H1 (cell line): Measurements from ENCODE around the gene NEDD4L. TPM values are rescaled to one million over a fixed set of nuclear protein-coding genes. Genes with fewer than 3 reads are reported as not detected.

Experiments used
- CTCF ChIA-PET: fragments of 300-600 bp; sonication (Branson Sonifier 250); formaldehyde crosslinking; loops from one replicate; lab custom pipeline; 2021; ENCODE audit not compliant: partially characterized antibody; lab: Charles Lee
- POLR2A ChIA-PET: fragments of 300-600 bp; sonication (Branson Sonifier 250); formaldehyde crosslinking; loops from one replicate; lab custom pipeline; 2021; ENCODE audit warnings: inconsistent platforms; ENCODE audit not compliant: partially characterized antibody; lab: Charles Lee
- DNase-seq, 2 experiments: peaks; one replicate each; pipeline versions ENCODE4 v3.0.0 to v3.0.0-alpha.2; 2010 to 2022; ENCODE audit warnings: low spot score in 2 of 2, low read depth in 1 of 2, mixed read lengths in 1 of 2
- FAIRE-seq: peaks from 2 replicates; lab custom pipeline; 2011; peaks lifted over from hg19 to GRCh38; lab: Jason Lieb, UNC
- H2AFZ ChIP-seq: 2 replicates; pipeline ENCODE4 v1.8.1; 2012; ENCODE audit warnings: low read length, inconsistent platforms
- H2AK5ac ChIP-seq: 2 replicates; pipeline ENCODE4 v1.6.1; 2013; ENCODE audit warnings: low read depth, low read length
- H2BK120ac ChIP-seq: replicated peaks from 2 replicates; pipeline ENCODE3; 2013; ENCODE audit warnings: low read depth, low read length, inconsistent platforms
- H2BK12ac ChIP-seq: 2 replicates; pipeline ENCODE4 v1.6.1; 2013; ENCODE audit warnings: low read depth, low read length
- H2BK15ac ChIP-seq: 2 replicates; pipeline ENCODE4 v1.6.1; 2013; ENCODE audit warnings: low read length
- H2BK20ac ChIP-seq: 2 replicates; pipeline ENCODE4 v1.6.1; 2013; ENCODE audit warnings: low read length
- H2BK5ac ChIP-seq: 2 replicates; pipeline ENCODE4 v1.6.1; 2013; ENCODE audit warnings: low read depth, low read length
- H3K14ac ChIP-seq: 2 replicates; pipeline ENCODE4 v1.6.1; 2013; ENCODE audit warnings: inconsistent platforms; ENCODE audit not compliant: insufficient read length
- H3K18ac ChIP-seq: 2 replicates; pipeline ENCODE4 v1.6.1; 2013; ENCODE audit warnings: low read length; ENCODE audit errors: extremely low read depth
- H3K23ac ChIP-seq: 2 replicates; pipeline ENCODE4 v1.6.1; 2013; ENCODE audit warnings: inconsistent platforms; ENCODE audit not compliant: insufficient read length
- H3K23me2 ChIP-seq: 2 replicates; pipeline ENCODE4 v1.6.1; 2013; ENCODE audit warnings: low read depth, low read length
- H3K27ac ChIP-seq: 2 replicates; pipeline ENCODE4 v1.6.1; 2011; ENCODE audit warnings: low read depth, low read length, inconsistent platforms
- H3K27me3 ChIP-seq, 4 experiments: replicated peaks in 1 of 4; 1 replicate in 1 of 4; 2 replicates in 3 of 4; pipeline versions ENCODE4 v1.6.1 to v1.8.1; 2011 to 2013; ENCODE audit warnings: low read length in 3 of 4, mild to moderate bottlenecking in 3 of 4, inconsistent platforms in 2 of 4, mixed read lengths in 2 of 4, moderate library complexity in 1 of 4; ENCODE audit not compliant: control insufficient read depth in 3 of 4, insufficient read depth in 3 of 4; ENCODE audit errors: extremely low read depth in 1 of 4
- H3K36me3 ChIP-seq, 4 experiments: 2 replicates each; pipeline versions ENCODE4 v1.6.1 to v1.8.1; 2011 to 2013; ENCODE audit warnings: mild to moderate bottlenecking in 4 of 4, low read length in 3 of 4, moderate library complexity in 2 of 4, control low read depth in 1 of 4, inconsistent platforms in 1 of 4; ENCODE audit not compliant: insufficient read depth in 4 of 4, control insufficient read depth in 2 of 4
- H3K4ac ChIP-seq: replicated peaks from 2 replicates; pipeline ENCODE3; 2013; ENCODE audit warnings: low read length, low read depth, mixed read lengths, inconsistent platforms; ENCODE audit not compliant: insufficient read length
- H3K4me1 ChIP-seq, 4 experiments: replicated peaks in 1 of 4; 1 replicate in 1 of 4; 2 replicates in 3 of 4; pipeline versions ENCODE4 v1.6.1 to v1.8.1; 2011 to 2013; ENCODE audit warnings: low read length in 3 of 4, inconsistent platforms in 2 of 4, mixed read lengths in 1 of 4; ENCODE audit not compliant: insufficient read depth in 4 of 4, control insufficient read depth in 3 of 4
- H3K4me2 ChIP-seq, 2 experiments: 2 replicates each; pipeline versions ENCODE4 v1.6.1 to v1.8.1; 2011 to 2013; ENCODE audit warnings: low read depth in 2 of 2, low read length in 2 of 2, control low read depth in 1 of 2, inconsistent platforms in 1 of 2, mild to moderate bottlenecking in 1 of 2; ENCODE audit not compliant: insufficient read depth in 1 of 2
- H3K4me3 ChIP-seq, 4 experiments: fragments of 200-600, 300-600 bp in 1 of 4; sonication (generic), shearing (Covaris generic), sonication (Bioruptor Twin) in 1 of 4; 2 replicates each; pipeline versions ENCODE4 v1.5.1 to v1.8.1; 2011 to 2016; ENCODE audit warnings: low read length in 4 of 4, low read depth in 3 of 4, control low read depth in 2 of 4, inconsistent platforms in 2 of 4, mild to moderate bottlenecking in 2 of 4, mixed read lengths in 1 of 4, moderate library complexity in 1 of 4; ENCODE audit not compliant: insufficient read depth in 2 of 4; ENCODE audit errors: extremely low read depth in 1 of 4
- H3K56ac ChIP-seq: replicated peaks from 2 replicates; pipeline ENCODE3; 2013; ENCODE audit warnings: low read depth, mild to moderate bottlenecking, mixed read lengths, low read length, inconsistent platforms; ENCODE audit not compliant: insufficient read length
- H3K79me1 ChIP-seq: 2 replicates; pipeline ENCODE4 v1.6.1; 2013; ENCODE audit warnings: low read depth, low read length, control low read depth
- H3K79me2 ChIP-seq, 2 experiments: 2 replicates each; pipeline versions ENCODE4 v1.6.1 to v1.8.1; 2012 to 2013; ENCODE audit warnings: low read length in 2 of 2, mild to moderate bottlenecking in 2 of 2, inconsistent platforms in 1 of 2; ENCODE audit not compliant: insufficient read depth in 2 of 2, control insufficient read depth in 1 of 2
- H3K9ac ChIP-seq, 4 experiments: replicated peaks in 1 of 4; 1 replicate in 1 of 4; 2 replicates in 3 of 4; pipeline versions ENCODE4 v1.6.1 to v1.8.1; 2011 to 2013; ENCODE audit warnings: low read depth in 3 of 4, low read length in 3 of 4, control low read depth in 2 of 4, mild to moderate bottlenecking in 2 of 4, moderate library complexity in 2 of 4, inconsistent platforms in 1 of 4; ENCODE audit errors: extremely low read depth in 1 of 4
- H3K9me3 ChIP-seq, 2 experiments: 2 replicates each; pipeline versions ENCODE4 v1.6.1 to v1.8.1; 2012 to 2013; ENCODE audit warnings: mild to moderate bottlenecking in 2 of 2, moderate library complexity in 2 of 2, control low read depth in 1 of 2, inconsistent platforms in 1 of 2, low read depth in 1 of 2, low read length in 1 of 2, mixed read lengths in 1 of 2; ENCODE audit not compliant: insufficient read depth in 2 of 2
- H4K20me1 ChIP-seq, 2 experiments: replicated peaks in 1 of 2; 2 replicates each; pipeline versions ENCODE3 to v1.8.1; 2011 to 2013; ENCODE audit warnings: inconsistent platforms in 2 of 2, low read length in 2 of 2, mild to moderate bottlenecking in 1 of 2; ENCODE audit not compliant: insufficient read depth in 2 of 2, control insufficient read depth in 1 of 2
- H4K5ac ChIP-seq: 2 replicates; pipeline ENCODE4 v1.6.1; 2013; ENCODE audit warnings: low read length, low read depth, mixed read lengths, inconsistent platforms; ENCODE audit not compliant: insufficient read length
- H4K8ac ChIP-seq: 2 replicates; pipeline ENCODE4 v1.8.0; 2013; ENCODE audit warnings: mild to moderate bottlenecking, moderate library complexity, low read length, inconsistent platforms; ENCODE audit not compliant: insufficient read depth; ENCODE audit errors: extremely low read depth
- H4K91ac ChIP-seq: replicated peaks from 2 replicates; pipeline ENCODE3; 2013; ENCODE audit warnings: low read length, mixed read lengths, inconsistent platforms; ENCODE audit not compliant: insufficient read length
- CBX8 ChIP-seq: fragments of 300-800, 300-1000 bp; sonication (generic); IDR thresholded peaks from 2 replicates; pipeline ENCODE4 v1.7.1; 2016; ENCODE audit warnings: low read depth, low read length, borderline replicate concordance
- E2F6 ChIP-seq: IDR thresholded peaks from 2 replicates; pipeline ENCODE4 v1.6.1; 2012; ENCODE audit warnings: inconsistent platforms
- FOSL1 ChIP-seq: IDR thresholded peaks from 2 replicates; pipeline ENCODE4 v1.6.1; 2011; ENCODE audit warnings: mild to moderate bottlenecking, low read depth, low read length, moderate library complexity; ENCODE audit not compliant: insufficient read depth
- HDAC2 ChIP-seq, 2 experiments: fragments of 300-600 bp in 1 of 2; sonication (generic) in 1 of 2; IDR thresholded peaks; 2 replicates each; pipeline ENCODE4 v1.6.1; 2011 to 2012; ENCODE audit warnings: low read depth in 2 of 2, low read length in 2 of 2, mild to moderate bottlenecking in 2 of 2, moderate library complexity in 2 of 2, borderline replicate concordance in 1 of 2, inconsistent platforms in 1 of 2
- SIN3A ChIP-seq, 2 experiments: IDR thresholded peaks in 1 of 2; conservative IDR thresholded peaks in 1 of 2; 2 replicates each; pipeline ENCODE4 v1.6.1; 2011 to 2012; ENCODE audit warnings: low read length in 2 of 2, improper control_type of control experiment in 1 of 2, low read depth in 1 of 2, mild to moderate bottlenecking in 1 of 2
- SIRT6 ChIP-seq: IDR thresholded peaks from one replicate; pipeline ENCODE4 v1.7.1; 2012; ENCODE audit warnings: low read length, inconsistent platforms
- WGBS, 2 experiments: shearing (Covaris generic) in 1 of 2; methylation state at CpG; one replicate each; pipeline versions ENCODE4 v1.1.6 to v1.1.7; 2013 to 2015; ENCODE audit warnings: low lambda C conversion rate in 2 of 2, mixed read lengths in 2 of 2, inconsistent platforms in 1 of 2, low coverage in 1 of 2, missing lambda C conversion rate in 1 of 2; ENCODE audit not compliant: insufficient replicate concordance in 2 of 2, insufficient coverage in 1 of 2, insufficient read length in 1 of 2; ENCODE audit errors: extremely low coverage in 1 of 2, missing lambda C conversion rate in 1 of 2; 5-methylcytosine and 5-hydroxymethylcytosine counted together
- polyA plus RNA-seq, 7 experiments: library from polyadenylated mRNA; depleted of rRNA in 3 of 7; stranded (reverse) in 5 of 7; unstranded in 2 of 7; fragments of >200 nt in 5 of 7; fragments of 200-250 nt in 2 of 7; gene quantifications; 1 replicate in 5 of 7; 2 replicates in 1 of 7; 4 replicates in 1 of 7; pipeline versions ENCODE4 v1.2.1 to v1.2.3, GENCODE V29; 2011 to 2013; ENCODE audit warnings: missing spikeins in 2 of 7, mixed read lengths in 2 of 7
- total RNA-seq: library from RNA; stranded (reverse); fragmentation: NEBNext Ultra II Directional; extraction: Animal tissue kit (Norgen Biotek cat#: 25700); gene quantifications from 2 replicates; pipeline ENCODE4 v1.2.1, GENCODE V29; 2021

NEDD4L gene
- total and polyA plus RNA-seq, 2 of the 8 experiments (the other 6 are each of a cell fraction or from before 2014, with no cell fraction given): 37.3 to 69.8 TPM

- H3K4ac ChIP-seq: no peak overlapping the region
- no peak overlapping the region for H2BK12ac ChIP-seq
- H3K23ac ChIP-seq: no peak overlapping the region
- H3K79me1 ChIP-seq: peaks cover 4% of the 10 kb centered on the region; the same call in 1 of the 2 replicates
- H3K79me2 ChIP-seq: peaks cover 0 to 19% of the 10 kb centered on the region in 2 experiments; a peak in 2 of 4 replicates
- ChIA-PET POLR2A (no interaction called here), CTCF (interaction anchor here (0.5 to 2.3 kb wide), 3 partner anchors 11 to 874 kb away, joined by 3 to 7 read pairs (median 4); no protein-coding TSS in a partner anchor)
- no peak overlapping the region for H2BK5ac ChIP-seq
- no peak overlapping the region for H3K18ac ChIP-seq
- FAIRE-seq (no peak), DNase-seq (no peak)
- no peak for TF ChIP-seq SIN3A (conservative IDR thresholded peaks at IDR 0.05 in 1 of 2, IDR thresholded peaks at IDR 0.05 in 1 of 2; ENCODE audit: low read depth in 1 of 2, low read length in 2 of 2)
- no peak for TF ChIP-seq HDAC2 (IDR thresholded peaks at IDR 0.05; ENCODE audit: borderline replicate concordance in 1 of 2, low read depth in 2 of 2, low read length in 2 of 2)
- no peak for TF ChIP-seq FOSL1
- TF ChIP-seq E2F6: no peak
- no peak for TF ChIP-seq CBX8
- no peak for TF ChIP-seq SIRT6
- no peaks in the 10 kb centered on the region for H3K23me2 ChIP-seq
- H4K5ac ChIP-seq: no peak overlapping the region
- H3K27me3 ChIP-seq: no peaks in the 10 kb centered on the region
- no peak overlapping the region for H3K27ac ChIP-seq
- no peak overlapping the region for H4K91ac ChIP-seq
- 83% methylated on average over 7 of the region's 7 CpGs; no CpG with 5 or more reads in 1 of the 2 experiments for WGBS, 2 experiments
- H4K8ac ChIP-seq: no peak overlapping the region
- H3K4me3 ChIP-seq: no peak overlapping the region
- H3K9me3 ChIP-seq: no peaks in the 10 kb centered on the region; a peak in 1 of 4 replicates
- H2AK5ac ChIP-seq: no peak overlapping the region
- H3K9ac ChIP-seq: no peak overlapping the region
- no peak overlapping the region for H2AFZ ChIP-seq
- no peak overlapping the region for H2BK15ac ChIP-seq
- no peak overlapping the region for H2BK120ac ChIP-seq
- H3K14ac ChIP-seq: no peak overlapping the region
- no peaks in the 10 kb centered on the region for H3K36me3 ChIP-seq
- peaks cover 2 to 5% of the 10 kb centered on the region in 2 experiments for H4K20me1 ChIP-seq
- no peak overlapping the region for H3K4me2 ChIP-seq
- no peak overlapping the region for H2BK20ac ChIP-seq
- H3K4me1 ChIP-seq: no peaks in the 10 kb centered on the region; a peak in 3 of 7 replicates
- H3K56ac ChIP-seq: no peak overlapping the region
Observed at GRCh38 chr18:58310517-58310916, 266.5 kb downstream of the NEDD4L start.
